ENCODE data around the gene CELF2. TPM values are rescaled to one million over a fixed set of nuclear protein-coding genes. Genes with fewer than 3 reads are reported as not detected.

The CELF2 gene
- total RNA-seq, 2 donors from 2014 or later: 30.2 to 34.4 TPM

- Histone ChIP-seq H3K4me3 (no peak overlapping the region), H3K36me3 (no peaks in the 10 kb centered on the region), H3K9ac (ENCODE audit: low read depth in 2 of 2, low read length in 2 of 2) (no peak overlapping the region), H3K9me3 (no peaks in the 10 kb centered on the region), H3K4me1 (no peaks in the 10 kb centered on the region), H3K27ac (no peak overlapping the region), H3K27me3 (no peaks in the 10 kb centered on the region)
- TF ChIP-seq CTCF (IDR thresholded peaks at IDR 0.05): no peak
- DNase-seq: no peak
- intact Hi-C loops (cut with DNase I): no loop called here
Measured at GRCh38 chr10:11161096-11161495, 143.4 kb downstream of the CELF2 start.

GRCh38 chr10:11161910-11162309, 144.2 kb downstream of the CELF2 start:
- no peaks in the 10 kb centered on the region for H3K36me3 ChIP-seq
- H3K27me3 ChIP-seq: no peaks in the 10 kb centered on the region
- TF ChIP-seq CTCF (IDR thresholded peaks at IDR 0.05): no peak
- no peak overlapping the region for H3K9ac ChIP-seq (ENCODE audit: low read depth in 2 of 2, low read length in 2 of 2)
- no peaks in the 10 kb centered on the region for H3K4me1 ChIP-seq
- H3K27ac ChIP-seq: peak overlapping the region; percentile 14
- no peaks in the 10 kb centered on the region for H3K9me3 ChIP-seq
- DNase-seq: no peak
- H3K4me3 ChIP-seq: no peak overlapping the region
- intact Hi-C loops (cut with DNase I): no loop called here

- H3K4me3 ChIP-seq: no peak overlapping the region
- H3K27me3 ChIP-seq: no peaks in the 10 kb centered on the region
- no peak for TF ChIP-seq CTCF (IDR thresholded peaks at IDR 0.05)
- peak overlapping the region; percentile 66 for H3K27ac ChIP-seq
- peak overlapping the region in 1 of 2 donors; percentile 29 for H3K9ac ChIP-seq (ENCODE audit: low read depth in 2 of 2, low read length in 2 of 2)
- H3K4me1 ChIP-seq: no peaks in the 10 kb centered on the region
- H3K9me3 ChIP-seq: no peaks in the 10 kb centered on the region
- H3K36me3 ChIP-seq: no peaks in the 10 kb centered on the region
- intact Hi-C loops (cut with DNase I): no loop called here
- DNase-seq: peak; percentile 61
Measured at GRCh38 chr10:11162828-11163599, 145.3 kb downstream of the CELF2 start.

GRCh38 chr10:11163780-11164550, 146.3 kb downstream of the CELF2 start:
- no peaks in the 10 kb centered on the region for H3K36me3 ChIP-seq
- no peaks in the 10 kb centered on the region for H3K9me3 ChIP-seq
- H3K27ac ChIP-seq: peak overlapping the region; percentile 66
- H3K9ac ChIP-seq (ENCODE audit: low read depth in 2 of 2, low read length in 2 of 2): peak overlapping the region; percentile 38 to 57
- intact Hi-C loops (cut with DNase I): no loop called here
- no peak overlapping the region for H3K4me3 ChIP-seq
- H3K27me3 ChIP-seq: no peaks in the 10 kb centered on the region
- no peaks in the 10 kb centered on the region for H3K4me1 ChIP-seq
- TF ChIP-seq CTCF (IDR thresholded peaks at IDR 0.05): no peak
- no peak for DNase-seq

- H3K4me3 ChIP-seq: peak overlapping the region; percentile 52
- TF ChIP-seq CTCF (IDR thresholded peaks at IDR 0.05): no peak
- no peaks in the 10 kb centered on the region for H3K9me3 ChIP-seq
- no peaks in the 10 kb centered on the region for H3K36me3 ChIP-seq
- H3K27me3 ChIP-seq: no peaks in the 10 kb centered on the region
- H3K4me1 ChIP-seq: no peaks in the 10 kb centered on the region
- intact Hi-C loops (cut with DNase I): no loop called here
- H3K27ac ChIP-seq: peak overlapping the region; percentile 66
- DNase-seq: no peak
- no peak overlapping the region for H3K9ac ChIP-seq (ENCODE audit: low read depth in 2 of 2, low read length in 2 of 2)
Measured at GRCh38 chr10:11164551-11164802, 146.8 kb downstream of the CELF2 start.

Data from colonic mucosa (tissue), 4 donors.